GM12875 (cell line): ENCODE data around the gene CACUL1.

Experiments used
- H3K4me3 ChIP-seq: one replicate; pipeline ENCODE4 v1.5.1; 2011; ENCODE audit warnings: low read depth, low read length, control low read depth
- CTCF ChIP-seq: IDR thresholded peaks from 2 replicates; pipeline ENCODE4 v1.5.1; 2011; ENCODE audit warnings: low read depth, mild to moderate bottlenecking, control low read depth, inconsistent platforms, low read length, moderate library complexity, borderline replicate concordance; ENCODE audit not compliant: insufficient read depth

CACUL1 gene

GRCh38 chr10:118742782-118743181 is 12.0 kb downstream of the CACUL1 start:
- no peak overlapping the region for H3K4me3 ChIP-seq
- TF ChIP-seq CTCF, result no peak

GRCh38 chr10:118742032-118742431 is 12.7 kb downstream of the CACUL1 start:
- TF ChIP-seq CTCF, result no peak
- H3K4me3 ChIP-seq, result no peak overlapping the region

- no peak overlapping the region for H3K4me3 ChIP-seq
- TF ChIP-seq CTCF, result no peak
Measured at GRCh38 chr10:118738406-118738805, 16.4 kb downstream of the CACUL1 start.

GRCh38 chr10:118737603-118738302 is 17.0 kb downstream of the CACUL1 start:
- TF ChIP-seq CTCF, result no peak
- no peak overlapping the region for H3K4me3 ChIP-seq

- TF ChIP-seq CTCF, result no peak
- H3K4me3 ChIP-seq, result no peak overlapping the region
Measured at GRCh38 chr10:118735294-118735693, 19.5 kb downstream of the CACUL1 start.

GRCh38 chr10:118734475-118734874 is 20.3 kb downstream of the CACUL1 start:
- H3K4me3 ChIP-seq, result no peak overlapping the region

More at GRCh38 chr10:118734475-118734874, 20.3 kb downstream of the CACUL1 start:
- TF ChIP-seq CTCF, result peak; percentile 20; the same call in 1 of the 2 replicates
